IPS DF 19.7 (cell line): ENCODE results near the gene RSU1.

Source experiments
- DNase-seq: peaks from one replicate; pipeline ENCODE4 v3.0.0-alpha.2; 2013; ENCODE audit warnings: low read depth, low spot score

RSU1 gene

DNA sequence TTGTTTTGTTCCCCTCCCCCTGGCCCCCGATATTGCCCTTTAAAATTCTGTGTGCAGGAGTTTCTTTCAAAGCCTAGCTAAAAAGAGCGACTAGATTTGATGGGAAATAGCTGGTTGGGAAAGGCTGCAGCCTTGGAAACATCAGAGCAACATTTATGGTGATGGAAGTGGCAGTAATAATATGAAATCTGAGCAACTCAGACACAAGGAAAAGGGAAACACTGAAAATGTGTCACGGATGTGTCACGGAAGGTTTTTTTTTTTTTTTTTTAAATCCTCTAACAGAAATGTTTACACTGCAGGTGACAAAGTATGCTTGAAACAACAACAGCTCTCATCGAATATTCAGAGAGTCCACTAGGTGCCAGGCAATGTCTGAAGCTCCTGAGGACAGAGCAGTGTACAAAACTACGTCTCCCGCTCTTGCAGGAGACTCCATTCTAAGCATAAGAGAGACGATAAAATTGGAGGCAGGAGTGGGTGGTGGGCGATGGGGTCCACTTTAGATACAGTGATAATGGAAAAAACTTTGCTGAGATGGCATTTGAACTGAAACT, 143.0 kb downstream of the RSU1 start:
- no peak for DNase-seq

DNA sequence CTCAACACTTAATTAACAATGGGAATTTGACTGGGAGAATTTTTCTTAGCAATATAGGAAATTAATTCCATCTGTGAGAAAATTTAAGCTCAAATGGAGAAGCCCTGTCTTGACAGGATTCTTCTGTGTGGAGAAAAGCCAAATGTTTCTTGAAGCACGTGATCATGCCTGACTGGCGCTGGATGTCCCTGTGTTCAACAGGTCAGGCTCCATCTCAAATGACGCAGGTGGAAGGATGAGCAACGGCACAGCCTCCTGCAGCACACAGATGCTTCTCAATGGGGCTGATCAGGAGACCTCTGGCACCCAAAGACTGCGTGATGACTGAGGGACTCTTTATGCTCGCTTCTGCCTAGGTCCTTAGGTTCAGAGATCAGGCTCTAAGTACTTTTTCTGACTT, 143.8 kb downstream of the RSU1 start:
- DNase-seq = no peak

DNA sequence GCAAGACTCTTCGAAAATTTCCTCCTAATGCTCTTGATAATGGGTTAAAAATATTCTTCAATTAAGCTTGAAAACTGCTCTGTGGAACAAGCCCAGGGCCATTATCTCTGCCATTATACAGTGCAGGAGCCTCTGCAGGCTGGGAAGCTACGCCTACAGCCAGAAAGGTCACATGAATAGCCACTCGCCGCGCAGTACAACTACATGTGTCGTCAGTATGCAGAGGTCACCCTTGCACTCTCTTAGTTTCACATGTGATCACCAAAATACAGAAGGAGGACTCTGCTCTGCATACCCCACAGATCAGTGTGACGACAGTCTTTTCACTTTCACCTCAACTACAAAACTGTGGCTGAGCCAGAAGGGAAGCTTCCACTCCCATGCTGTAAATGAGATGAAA, 153.8 kb downstream of the RSU1 start:
- DNase-seq = no peak

DNA sequence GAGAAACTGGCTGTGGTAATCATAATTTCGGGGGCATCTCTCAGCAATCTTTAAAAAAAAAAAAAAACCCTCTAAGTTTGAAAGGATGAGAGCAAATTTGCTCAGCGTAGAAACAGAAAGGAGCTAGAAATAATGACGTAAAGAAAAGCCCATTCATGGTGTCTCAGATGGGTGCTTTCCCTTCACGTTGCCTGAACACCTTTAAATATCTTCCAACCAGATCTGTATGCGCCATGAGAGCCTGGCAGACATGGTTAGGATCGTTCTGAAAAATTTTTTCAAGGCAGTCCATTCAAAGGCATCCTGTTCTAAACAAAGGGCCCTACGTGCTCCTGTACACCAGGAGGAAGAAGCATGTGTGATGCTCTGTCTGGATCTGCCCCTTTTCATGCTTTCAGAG, 154.3 kb downstream of the RSU1 start:
- no peak for DNase-seq

DNA sequence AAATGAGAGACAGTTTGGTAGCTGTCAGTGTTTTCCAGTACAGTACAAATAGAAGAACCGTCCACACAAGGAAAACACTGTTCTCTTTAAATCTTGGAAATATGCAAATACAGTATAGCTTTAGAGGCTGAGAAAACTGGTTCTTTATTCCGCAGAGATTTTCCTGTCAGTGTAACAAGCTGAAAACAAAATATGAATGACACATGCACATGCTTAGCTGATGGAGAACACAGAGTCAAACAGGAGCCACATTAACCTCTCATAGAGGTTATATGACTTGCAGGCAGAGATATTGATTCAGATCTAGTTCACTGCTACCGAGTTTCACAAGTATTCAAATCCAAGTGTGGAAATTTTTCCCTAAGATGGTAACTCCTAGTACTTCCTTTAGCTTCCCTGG, 160.3 kb downstream of the RSU1 start:
- no peak for DNase-seq

DNA sequence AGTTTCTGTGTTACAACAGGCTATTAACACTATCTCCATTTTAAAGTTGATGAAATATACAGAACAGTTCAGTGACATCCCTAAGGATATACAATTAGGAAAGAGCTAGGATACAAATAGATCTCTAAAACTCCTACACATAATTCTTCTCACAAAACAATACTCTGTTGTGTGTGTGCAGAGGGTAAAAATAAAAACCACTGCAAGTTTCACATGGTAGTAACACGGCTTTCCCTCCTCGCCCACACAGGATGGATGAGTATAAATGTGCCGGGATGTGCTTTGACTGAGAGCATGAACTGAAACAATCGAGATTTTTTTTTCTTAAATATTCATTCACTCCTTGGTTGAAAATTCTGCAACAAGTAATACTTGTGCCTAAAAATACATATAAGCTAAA, 164.0 kb downstream of the RSU1 start:
- DNase-seq = no peak

DNA sequence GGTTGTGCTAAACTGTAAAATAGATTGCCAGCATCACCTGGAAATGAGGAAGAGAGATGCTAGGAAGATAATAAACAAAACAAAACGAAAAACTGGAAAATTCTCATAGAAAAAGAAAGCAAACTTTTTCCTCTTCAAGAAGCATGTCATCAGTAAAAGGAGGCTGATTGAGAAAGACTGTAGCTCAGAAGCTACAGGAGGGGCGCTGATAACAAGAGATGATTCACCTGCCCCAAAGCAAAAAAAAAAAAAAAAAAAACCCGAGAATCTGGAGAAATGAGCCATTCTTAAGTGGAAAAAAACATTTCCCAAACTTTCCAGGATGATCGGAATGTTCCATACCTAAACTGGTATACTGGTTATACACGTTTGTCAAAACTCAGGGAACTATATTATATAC, 165.1 kb downstream of the RSU1 start:
- DNase-seq = no peak

DNA sequence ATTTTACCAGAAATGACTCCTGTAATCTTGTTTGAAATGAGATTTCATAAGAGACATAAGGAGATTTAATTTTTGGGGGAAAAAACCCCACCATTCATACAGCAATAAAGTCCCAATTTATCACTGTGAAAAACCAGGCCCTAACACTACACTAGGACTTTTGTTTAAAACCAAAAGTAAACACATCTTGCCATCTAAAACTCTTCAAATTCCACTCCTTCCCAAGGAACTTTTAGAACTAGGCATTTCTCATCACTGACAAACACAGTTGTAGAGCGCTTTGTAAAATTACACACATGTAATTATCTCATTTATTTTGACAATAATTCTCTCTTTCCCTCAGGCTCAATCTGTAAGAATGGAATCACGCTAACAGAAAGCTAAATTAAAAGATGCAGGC, 167.5 kb downstream of the RSU1 start:
- DNase-seq = no peak

DNA sequence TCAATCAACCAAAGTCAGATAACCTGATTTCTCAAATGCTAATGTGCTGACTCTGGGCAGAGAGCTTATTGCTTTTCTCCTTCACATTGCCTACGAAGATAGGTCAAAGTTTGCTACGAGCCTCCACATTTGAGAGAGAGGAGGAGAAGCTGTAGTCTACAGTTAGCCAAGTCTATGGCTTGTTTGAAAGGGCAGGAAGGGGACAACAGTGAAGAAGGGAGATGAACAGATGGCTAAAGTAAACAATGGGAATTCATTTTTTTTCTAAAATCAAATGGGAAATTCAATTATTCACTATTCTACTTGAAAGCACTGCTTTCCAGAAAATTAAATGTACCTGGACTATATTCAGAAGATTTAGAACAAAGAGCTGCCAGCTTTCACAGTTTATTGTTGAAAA, 168.9 kb downstream of the RSU1 start:
- no peak for DNase-seq

DNA sequence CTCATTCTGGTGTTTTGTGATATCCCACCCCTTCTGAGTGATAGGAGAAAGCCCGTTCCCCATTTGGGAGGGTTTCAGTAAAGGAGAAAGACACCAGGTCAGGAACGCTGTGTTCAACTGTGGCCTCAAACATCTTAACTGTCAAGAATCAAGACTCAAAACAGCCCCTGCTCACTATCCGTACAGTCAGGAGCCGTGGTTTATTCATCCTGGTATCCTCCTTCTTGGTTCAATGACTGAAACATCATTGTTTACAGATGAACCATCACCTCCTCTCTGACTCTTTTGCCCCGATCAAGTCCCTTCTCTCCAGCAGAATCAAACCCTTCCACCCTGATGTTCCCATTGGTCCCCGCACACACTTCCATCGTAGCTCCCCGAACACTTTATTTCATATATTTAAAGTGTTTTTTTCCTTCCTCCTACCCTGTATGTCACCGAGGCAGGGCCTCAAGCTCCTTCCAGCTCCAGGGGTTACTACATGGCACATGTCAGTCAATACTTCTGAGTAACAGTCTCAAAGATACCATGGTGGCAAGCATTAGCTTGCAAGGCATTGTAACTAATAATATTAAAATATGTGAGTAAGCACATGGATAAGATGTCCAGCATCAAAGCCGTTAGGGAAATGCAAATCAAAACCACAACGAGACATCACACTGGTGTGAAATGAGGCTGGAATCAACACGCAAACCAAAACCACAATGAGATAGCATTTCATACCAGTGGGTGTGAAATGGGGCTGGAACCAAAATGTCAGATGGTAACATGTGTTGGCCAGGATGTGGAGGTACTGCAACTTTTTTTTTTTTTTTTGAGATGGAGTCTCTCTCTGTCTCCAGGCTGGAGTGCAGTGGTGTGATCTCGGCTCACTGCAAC, 170.8 kb downstream of the RSU1 start:
- no peak for DNase-seq

DNA sequence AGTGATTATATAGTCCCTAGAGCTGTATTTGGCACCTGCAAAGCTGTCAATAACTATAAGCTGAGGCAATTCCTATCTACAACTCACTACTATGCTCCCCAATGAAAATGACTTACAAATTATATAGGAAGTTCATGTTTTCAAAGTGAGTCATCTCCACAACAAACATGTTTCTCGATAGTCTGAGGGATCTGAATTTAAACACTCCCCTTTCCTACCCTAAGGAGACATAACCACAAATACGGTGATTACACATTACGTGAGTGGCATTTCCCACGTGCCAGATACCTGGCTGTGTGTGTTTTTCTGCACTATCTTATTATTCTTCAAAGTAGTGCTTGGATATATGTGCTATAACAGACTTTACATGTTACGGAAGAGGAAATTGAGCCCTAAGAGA, 173.1 kb downstream of the RSU1 start:
- no peak for DNase-seq

DNA sequence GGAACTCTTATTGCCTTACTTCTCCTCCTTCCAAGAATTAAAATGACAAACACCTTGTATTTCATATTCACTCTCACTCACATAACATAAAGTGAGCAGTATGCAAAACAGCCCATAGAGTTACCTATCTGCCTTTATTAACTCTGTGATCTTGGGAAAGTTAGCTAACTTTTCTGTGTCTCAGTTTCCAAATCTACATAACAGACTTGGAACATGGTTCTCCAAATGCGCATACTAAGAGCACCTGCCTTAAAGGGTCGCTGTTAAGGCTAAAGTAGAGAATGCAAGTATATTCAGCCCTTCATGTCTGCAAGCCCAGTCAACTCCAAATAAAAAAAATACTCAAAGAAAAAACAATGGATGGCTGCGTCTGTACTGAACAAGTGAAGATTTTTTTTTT, 173.7 kb downstream of the RSU1 start:
- DNase-seq = no peak

DNA sequence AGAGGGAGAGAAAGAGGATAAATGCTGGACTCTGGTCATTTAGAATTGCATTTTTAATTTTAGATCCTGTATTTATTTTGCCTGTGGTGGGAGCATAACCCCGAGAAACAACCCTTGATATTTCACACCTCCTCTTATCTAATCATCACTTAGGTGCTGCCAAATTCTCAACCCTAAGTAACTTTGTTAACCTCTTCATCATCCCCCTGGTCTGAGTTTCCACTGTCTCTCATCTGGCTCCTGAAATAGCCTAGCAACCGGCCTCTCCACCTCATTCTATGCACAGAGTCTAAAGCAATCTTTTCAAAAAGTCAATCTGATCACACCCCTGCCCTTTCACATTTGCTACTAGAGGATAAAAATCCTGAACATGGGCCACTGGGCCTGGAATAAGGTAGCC, 177.1 kb downstream of the RSU1 start:
- no peak for DNase-seq

DNA sequence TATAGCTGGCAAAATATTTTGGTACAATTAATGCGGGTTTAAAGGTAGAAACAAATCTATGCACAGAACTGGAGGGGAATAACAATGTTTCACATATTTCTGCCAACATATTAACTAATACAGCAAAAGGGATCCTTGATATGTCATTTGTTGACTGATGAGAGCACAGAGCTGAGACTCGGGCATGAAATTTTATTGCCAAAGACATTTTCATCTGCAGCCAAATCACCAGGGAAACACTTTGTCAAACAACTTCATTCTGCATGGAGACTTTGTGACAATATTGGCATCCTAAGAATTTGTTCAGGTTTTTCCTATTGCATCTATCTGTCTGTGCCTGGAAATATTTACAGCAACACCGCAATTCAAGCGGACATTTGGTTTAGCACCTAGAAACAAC, 177.8 kb downstream of the RSU1 start:
- no peak for DNase-seq

DNA sequence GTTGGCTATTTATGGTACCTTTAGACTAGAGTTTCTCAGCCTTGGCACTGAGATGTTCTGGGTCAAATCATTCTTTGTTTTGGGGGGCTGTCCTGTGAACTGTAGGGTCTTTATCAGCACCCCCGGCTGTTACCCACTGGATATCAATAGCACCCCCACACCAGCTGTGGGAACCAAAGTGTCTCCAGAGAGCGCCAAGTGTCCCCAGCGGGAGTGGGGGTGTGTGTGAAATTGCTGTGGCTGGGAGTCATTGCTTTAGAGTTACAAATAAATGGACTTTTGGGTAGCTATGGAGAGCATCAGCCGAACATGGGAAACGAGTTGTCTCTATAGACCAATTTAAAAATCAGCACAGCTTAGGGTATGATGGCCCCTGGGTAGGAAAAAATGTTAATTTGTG, 184.2 kb downstream of the RSU1 start:
- DNase-seq = no peak

DNA sequence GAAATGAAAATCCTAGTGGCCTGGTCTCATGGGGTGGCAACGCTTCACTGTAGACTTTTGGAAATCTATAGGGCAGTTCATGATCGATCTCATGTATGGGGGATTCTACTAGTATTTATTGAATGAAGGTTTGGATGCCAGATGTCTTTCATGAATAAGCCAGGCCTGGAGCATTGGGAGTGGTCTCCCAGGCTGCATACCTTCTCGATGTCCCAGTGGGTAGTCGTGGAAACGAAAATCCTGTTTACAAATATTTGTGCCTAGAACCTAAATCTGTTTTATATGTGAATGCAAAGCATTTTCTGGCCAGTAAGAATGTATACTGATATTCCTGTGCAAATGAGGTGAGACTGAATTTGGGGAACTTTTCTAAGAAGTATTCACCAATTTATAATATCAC, 190.5 kb downstream of the RSU1 start:
- DNase-seq = peak; percentile 9

DNA sequence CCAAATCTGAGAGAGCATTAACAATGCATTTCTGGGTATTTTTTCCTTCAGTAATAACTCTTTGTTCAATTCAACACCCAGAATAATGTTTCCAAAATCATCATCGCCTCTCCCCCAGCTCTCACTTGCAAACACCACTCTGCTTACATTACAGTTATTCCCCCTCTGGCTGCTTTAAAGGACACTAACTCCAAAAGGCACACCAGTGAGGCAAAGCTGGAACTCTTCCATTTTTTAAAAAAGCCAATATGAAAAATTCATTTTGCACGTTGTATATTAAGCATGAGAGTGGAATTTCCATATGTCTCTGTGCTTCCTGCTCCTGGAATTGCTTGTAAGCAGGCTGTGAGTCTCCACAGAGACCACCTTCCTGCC, 204.3 kb downstream of the RSU1 start:
- no peak for DNase-seq

DNA sequence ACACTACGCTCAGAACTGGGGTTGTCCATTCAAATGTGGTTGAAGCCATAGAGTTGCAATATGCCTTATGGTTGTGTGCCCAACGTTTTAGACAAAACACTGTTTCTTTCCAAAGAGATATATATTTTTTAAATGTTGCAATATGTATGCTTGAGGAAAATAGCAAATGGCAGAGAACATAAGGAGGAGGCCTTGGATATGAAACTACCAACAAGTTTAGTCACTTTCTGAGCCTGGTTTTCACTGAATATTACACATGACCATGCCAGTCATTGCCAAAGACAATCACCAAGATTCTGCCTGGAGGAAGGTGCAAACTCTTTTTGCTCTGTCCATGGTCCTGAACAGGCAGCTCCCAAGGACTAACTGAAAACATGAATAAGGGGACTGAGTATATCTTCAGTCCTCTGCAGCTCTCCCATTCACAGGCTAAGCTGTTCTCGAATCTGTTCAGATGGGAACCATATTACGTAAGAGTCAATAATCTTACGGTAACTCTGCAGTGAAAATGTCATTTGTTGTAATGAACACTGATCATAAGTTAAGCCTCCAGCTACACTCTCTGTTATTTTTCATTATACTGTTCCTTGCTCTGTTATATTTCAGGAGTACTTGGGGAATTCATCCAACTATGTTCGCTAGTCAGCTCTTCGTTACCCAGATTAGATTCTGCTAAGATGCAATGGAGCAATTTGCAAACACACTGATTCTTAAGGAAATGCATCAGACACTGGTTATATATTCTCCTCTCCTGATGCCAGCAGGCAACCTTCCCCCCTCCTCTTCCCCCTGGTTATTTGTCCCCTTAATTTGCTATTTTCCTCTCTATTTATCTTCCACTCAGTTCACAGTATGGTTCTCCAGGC, 204.9 kb downstream of the RSU1 start:
- DNase-seq = peak; percentile 35

DNA sequence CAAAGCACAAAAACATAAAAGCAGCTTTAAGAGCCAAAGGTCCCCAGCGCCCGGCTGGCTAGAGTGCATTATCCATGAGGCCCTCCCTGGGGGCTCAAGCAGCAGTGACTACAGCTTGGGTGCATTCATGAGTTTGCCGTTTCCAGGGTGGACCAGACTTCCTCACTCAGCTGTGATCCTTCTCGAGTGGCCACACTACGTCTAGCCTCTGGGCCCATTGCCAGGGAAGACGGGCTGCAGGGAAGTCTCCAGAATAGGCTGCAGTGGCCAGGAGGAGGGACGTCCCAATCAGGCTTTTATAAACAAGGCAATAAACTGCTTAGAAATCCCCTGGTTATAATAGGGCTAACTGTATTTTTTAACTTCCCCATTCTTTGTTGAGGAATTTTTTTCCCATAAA, 206.2 kb downstream of the RSU1 start:
- DNase-seq = no peak

DNA sequence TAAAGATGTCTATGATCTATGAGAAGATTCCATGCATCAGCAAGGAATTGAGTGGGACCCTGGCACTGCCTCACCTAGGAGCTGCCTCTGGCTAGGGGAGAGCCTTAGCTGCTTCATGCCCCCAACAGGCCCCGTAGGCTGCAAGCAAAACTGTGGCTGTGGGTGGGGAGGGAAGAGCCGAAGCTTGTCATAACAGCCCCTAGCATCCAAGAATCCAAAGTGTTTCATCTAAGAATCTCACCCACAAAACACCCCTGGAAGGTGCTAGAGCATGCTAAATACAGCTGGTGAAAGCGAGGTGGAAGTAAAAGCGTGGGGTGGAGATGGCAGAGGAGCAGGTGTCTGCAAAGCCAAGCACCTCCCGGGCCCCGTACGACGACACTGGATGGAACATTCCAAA, 208.0 kb downstream of the RSU1 start:
- DNase-seq = no peak

DNA sequence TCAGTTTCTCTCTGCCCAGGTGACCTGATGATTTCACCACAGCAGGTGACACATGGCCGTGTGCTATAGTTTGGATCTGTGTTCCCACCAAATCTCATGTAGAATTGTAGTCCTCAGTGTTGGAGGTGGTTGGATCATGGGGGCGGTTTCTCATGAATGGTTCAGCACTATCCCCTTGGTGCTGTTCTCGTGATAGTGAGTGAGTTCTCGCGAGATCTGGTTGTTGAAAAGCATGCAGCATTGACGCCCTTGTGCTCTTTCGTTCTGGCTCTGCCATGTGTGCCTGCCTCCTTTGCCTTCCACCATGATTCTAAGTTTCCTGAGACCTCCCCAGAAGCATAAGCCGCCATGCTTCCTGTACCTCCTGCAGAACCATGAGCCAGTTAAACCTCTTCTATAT, 210.3 kb downstream of the RSU1 start:
- no peak for DNase-seq

DNA sequence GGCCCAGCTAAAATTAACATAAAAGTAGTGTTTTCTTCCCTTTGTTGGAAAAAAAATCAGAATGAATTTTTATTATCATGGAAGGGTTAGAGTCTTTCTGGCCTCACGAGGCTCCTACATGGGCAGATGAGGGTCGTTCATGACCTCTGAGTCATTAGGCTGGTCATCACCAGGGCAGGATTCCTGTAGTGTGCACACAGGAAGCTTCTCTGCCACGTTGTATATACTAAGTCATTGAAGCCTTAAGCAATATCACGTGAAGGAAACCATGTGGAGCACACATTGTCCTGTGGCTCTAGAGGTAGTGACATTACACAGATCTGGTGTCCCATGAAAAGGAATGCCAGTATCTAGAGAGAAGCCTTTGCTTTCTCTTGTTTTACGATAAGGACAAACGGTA, 210.8 kb downstream of the RSU1 start:
- no peak for DNase-seq

DNA sequence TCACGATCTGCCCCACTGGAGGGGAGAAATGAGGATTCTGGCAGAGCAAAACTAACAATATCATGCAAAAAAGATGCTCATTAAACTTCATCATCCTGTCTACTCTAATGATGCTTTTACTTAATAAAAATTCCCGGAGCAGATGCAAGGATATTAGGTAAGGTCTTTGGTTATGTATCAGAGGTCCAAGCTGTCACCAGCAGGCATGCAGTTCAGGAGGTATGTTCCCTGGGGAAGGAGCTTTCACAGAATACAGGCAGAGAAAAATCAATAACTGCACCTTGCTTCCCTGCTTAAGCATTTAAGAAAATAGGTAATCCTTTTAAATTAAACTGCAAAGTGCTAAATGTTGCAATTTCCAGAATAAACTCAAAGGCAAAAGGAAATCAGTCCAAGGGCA, 213.9 kb downstream of the RSU1 start:
- no peak for DNase-seq
